ENCODE data around the gene HOXB2. TPM values are rescaled to one million over a fixed set of nuclear protein-coding genes. Genes with fewer than 3 reads are reported as not detected.

The HOXB2 gene
- total and polyA plus RNA-seq, 9 of the 15 experiments (the other 6 are each of a cell fraction or from before 2014, with no cell fraction given): 2.1 to 97.7 (median 21.2) TPM

- Histone ChIP-seq H3K4me3 (no peak overlapping the region), H2AFZ (ENCODE audit: low read depth, low read length) (no peak overlapping the region), H3K36me3 (ENCODE audit: control insufficient read depth, insufficient read depth, low read length) (peaks cover 89% of the 10 kb centered on the region; the same call in 2 of the 3 replicates), H3K9me3 (replicated peaks; ENCODE audit: control insufficient read depth, insufficient read depth, low read depth, low read length) (no peaks in the 10 kb centered on the region), H3K27ac (ENCODE audit: extremely low read depth, low read depth, low read length) (no peak overlapping the region; the same call in 2 of the 3 replicates), H4K20me1 (replicated peaks; ENCODE audit: control insufficient read depth, insufficient read depth, low read length) (no peaks in the 10 kb centered on the region), H3K27me3 (ENCODE audit: control insufficient read depth in 2 of 2, insufficient read depth in 2 of 2, low read length in 2 of 2) (no peaks in the 10 kb centered on the region), H3K9ac (ENCODE audit: insufficient read depth in 1 of 2, low read depth in 2 of 2, low read length in 2 of 2) (no peak overlapping the region), H3K4me1 (replicated peaks in 1 of 2; ENCODE audit: control insufficient read depth in 2 of 2, insufficient read depth in 2 of 2, low read length in 2 of 2) (peaks cover 13 to 17% of the 10 kb centered on the region in 2 experiments), H3K79me2 (ENCODE audit: control insufficient read depth, insufficient read depth, low read length) (peaks cover 35% of the 10 kb centered on the region), H3K4me2 (ENCODE audit: insufficient read depth, low read length) (no peak overlapping the region), H3K9me1 (ENCODE audit: control insufficient read depth, insufficient read depth, low read length) (peaks cover 6% of the 10 kb centered on the region)
- no TSS peak for BruUV-seq (replicated peaks)
- DNase-seq (ENCODE audit: extremely low read depth in 1 of 4, low spot score in 3 of 4) (no peak), ATAC-seq (no peak), FAIRE-seq (no peak)
- ChIA-PET POLR2A (interaction anchor here (0.6 to 0.9 kb wide), 2 partner anchors 15 to 177 kb away, joined by 3 read pairs; no protein-coding TSS in a partner anchor), CTCF (ENCODE audit: low intra/inter-chr PET ratio) (no interaction called here)
- in situ Hi-C loops (cut with MboI) (no loop called here), intact Hi-C loops (cut with micrococcal nuclease) (no loop called here)
- WGBS (ENCODE audit: insufficient coverage, low coverage, missing lambda C conversion rate): 83% methylated on average over 5 of the region's 5 CpGs
- TF ChIP-seq PHF21A (IDR thresholded peaks at IDR 0.05; ENCODE audit: borderline replicate concordance, low read depth) (no peak), ZNF175 (CRISPR knock-in tag; IDR thresholded peaks at IDR 0.05; ENCODE audit: low read depth) (no peak), ZNF583 (CRISPR knock-in tag; IDR thresholded peaks at IDR 0.05) (no peak), XRCC4 (IDR thresholded peaks at IDR 0.05; ENCODE audit: extremely low read depth, insufficient read depth, insufficient read length) (no peak), CBX3 (IDR thresholded peaks at IDR 0.05; ENCODE audit: borderline replicate concordance in 1 of 2, low read length in 2 of 2) (no peak), DEAF1 (CRISPR knock-in tag; IDR thresholded peaks at IDR 0.05) (no peak), ZNF436 (CRISPR knock-in tag; IDR thresholded peaks at IDR 0.05) (no peak), MTA3 (IDR thresholded peaks at IDR 0.05; ENCODE audit: borderline replicate concordance) (no peak), KLF1 (tag; IDR thresholded peaks at IDR 0.05) (no peak), ZBTB1 (CRISPR knock-in tag; IDR thresholded peaks at IDR 0.05; ENCODE audit: borderline replicate concordance, low read depth) (no peak), ZNF584 (CRISPR knock-in tag; IDR thresholded peaks at IDR 0.05; ENCODE audit: low read depth) (no peak), FOS (IDR thresholded peaks at IDR 0.05; ENCODE audit: extremely low read depth, insufficient read length) (no peak), ZNF124 (CRISPR knock-in tag; IDR thresholded peaks at IDR 0.05) (no peak), HNRNPUL1 (IDR thresholded peaks at IDR 0.05; ENCODE audit: low read length) (no peak), SP1 (CRISPR knock-in tag; IDR thresholded peaks at IDR 0.05) (no peak), WHSC1 (IDR thresholded peaks at IDR 0.05; ENCODE audit: low read length) (no peak)
- TF ChIP-seq, protein P1, sequence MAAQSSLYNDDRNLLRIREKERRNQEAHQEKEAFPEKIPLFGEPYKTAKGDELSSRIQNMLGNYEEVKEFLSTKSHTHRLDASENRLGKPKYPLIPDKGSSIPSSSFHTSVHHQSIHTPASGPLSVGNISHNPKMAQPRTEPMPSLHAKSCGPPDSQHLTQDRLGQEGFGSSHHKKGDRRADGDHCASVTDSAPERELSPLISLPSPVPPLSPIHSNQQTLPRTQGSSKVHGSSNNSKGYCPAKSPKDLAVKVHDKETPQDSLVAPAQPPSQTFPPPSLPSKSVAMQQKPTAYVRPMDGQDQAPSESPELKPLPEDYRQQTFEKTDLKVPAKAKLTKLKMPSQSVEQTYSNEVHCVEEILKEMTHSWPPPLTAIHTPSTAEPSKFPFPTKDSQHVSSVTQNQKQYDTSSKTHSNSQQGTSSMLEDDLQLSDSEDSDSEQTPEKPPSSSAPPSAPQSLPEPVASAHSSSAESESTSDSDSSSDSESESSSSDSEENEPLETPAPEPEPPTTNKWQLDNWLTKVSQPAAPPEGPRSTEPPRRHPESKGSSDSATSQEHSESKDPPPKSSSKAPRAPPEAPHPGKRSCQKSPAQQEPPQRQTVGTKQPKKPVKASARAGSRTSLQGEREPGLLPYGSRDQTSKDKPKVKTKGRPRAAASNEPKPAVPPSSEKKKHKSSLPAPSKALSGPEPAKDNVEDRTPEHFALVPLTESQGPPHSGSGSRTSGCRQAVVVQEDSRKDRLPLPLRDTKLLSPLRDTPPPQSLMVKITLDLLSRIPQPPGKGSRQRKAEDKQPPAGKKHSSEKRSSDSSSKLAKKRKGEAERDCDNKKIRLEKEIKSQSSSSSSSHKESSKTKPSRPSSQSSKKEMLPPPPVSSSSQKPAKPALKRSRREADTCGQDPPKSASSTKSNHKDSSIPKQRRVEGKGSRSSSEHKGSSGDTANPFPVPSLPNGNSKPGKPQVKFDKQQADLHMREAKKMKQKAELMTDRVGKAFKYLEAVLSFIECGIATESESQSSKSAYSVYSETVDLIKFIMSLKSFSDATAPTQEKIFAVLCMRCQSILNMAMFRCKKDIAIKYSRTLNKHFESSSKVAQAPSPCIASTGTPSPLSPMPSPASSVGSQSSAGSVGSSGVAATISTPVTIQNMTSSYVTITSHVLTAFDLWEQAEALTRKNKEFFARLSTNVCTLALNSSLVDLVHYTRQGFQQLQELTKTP (IDR thresholded peaks at IDR 0.05; ENCODE audit: low read depth in 1 of 2, partially characterized antibody in 2 of 2): no peak
These were observed 18.0 kb upstream of the HOXB2 start for GRCh38 chr17:48562934-48563333.
